HL-60/S4 (cell line): Measurements from ENCODE around the gene KCNC1.

Experiments used
- in situ Hi-C: fragments of 300-500 bp; cut with MboI; formaldehyde crosslinking; loops from 2 replicates; pipeline ENCODE4 v1.14.3; 2022; ENCODE audit warnings: low sequenced_read_pairs

Gene KCNC1

DNA sequence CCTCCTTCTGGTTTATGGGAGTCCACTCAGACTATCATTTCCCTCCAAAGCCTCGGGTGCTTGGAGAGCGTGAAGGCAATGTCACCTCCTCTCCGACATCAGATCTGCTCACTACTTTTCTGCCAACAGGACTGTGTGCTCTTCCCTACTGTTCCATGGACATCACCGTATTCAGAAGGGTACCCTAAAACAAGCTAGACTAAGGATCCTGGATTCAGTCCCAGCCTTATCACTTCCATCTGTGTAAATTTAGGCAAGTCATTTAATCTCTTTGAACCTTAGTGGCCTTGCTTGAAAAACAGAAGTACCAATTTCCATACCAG, 78.2 kb downstream of the KCNC1 start:
- in situ Hi-C loops: no loop called here

DNA sequence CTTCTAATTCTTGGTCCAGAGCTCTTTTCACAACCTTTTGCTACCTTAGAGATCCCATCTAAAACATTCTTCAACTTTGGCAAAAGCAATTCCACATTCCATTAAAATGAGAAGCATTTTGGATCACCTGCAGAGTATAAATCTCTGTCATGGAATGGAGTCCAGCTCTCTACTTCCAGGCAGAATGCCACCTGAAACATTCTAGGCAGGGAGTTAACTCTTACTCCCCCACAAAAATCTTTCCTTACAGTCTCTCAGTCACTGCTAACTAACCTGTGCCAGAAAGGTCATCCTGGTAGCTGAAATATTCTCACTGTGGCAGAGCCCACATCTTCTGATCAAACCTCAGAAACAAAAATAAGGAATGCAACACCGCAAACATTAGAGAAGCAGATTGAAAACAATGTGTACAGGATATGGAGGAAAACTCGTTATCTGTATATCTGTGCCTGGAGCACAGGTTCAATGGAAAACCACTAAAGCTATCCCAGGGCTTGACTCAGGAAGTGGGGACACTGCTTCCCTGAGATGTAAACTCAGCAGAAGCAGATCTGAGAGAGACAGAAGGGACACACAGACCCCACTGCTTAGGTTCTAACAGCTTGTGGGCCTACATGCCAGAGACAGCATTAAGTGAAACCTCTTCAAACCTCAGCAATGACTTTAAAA, 78.9 kb downstream of the KCNC1 start:
- in situ Hi-C loops: no loop called here

- in situ Hi-C loops: no loop called here
Measured at GRCh38 chr11:17814546-17814945, 80.0 kb downstream of the KCNC1 start.

GRCh38 chr11:17816232-17816931, 81.8 kb downstream of the KCNC1 start:
- in situ Hi-C loops: no loop called here

- in situ Hi-C loops: no loop called here
Measured at GRCh38 chr11:17821648-17822400, 87.2 kb downstream of the KCNC1 start.

- in situ Hi-C loops: no loop called here
Measured at GRCh38 chr11:17822401-17822781, 87.8 kb downstream of the KCNC1 start.

DNA sequence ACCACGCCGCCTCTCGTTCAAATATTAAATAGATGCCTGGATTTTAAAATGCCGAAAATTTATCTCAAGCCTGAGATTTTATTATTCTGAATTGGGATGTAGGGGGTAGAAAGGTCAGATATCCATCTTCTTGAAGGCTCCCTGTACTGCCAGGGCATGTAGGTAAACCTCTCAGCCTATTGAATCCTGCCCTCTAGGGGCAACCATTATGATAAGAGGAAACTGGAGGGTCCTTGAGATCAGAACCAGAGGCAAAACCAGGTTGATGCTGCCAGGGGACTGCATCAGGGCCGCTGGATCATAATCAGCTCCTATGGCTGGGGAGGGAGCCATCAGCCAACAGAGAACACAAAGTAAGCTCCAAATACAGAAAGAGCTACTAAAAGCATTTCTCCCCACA, 92.4 kb downstream of the KCNC1 start:
- in situ Hi-C loops: no loop called here

GRCh38 chr11:17828311-17828751, 93.8 kb downstream of the KCNC1 start:
- in situ Hi-C loops: no loop called here

DNA sequence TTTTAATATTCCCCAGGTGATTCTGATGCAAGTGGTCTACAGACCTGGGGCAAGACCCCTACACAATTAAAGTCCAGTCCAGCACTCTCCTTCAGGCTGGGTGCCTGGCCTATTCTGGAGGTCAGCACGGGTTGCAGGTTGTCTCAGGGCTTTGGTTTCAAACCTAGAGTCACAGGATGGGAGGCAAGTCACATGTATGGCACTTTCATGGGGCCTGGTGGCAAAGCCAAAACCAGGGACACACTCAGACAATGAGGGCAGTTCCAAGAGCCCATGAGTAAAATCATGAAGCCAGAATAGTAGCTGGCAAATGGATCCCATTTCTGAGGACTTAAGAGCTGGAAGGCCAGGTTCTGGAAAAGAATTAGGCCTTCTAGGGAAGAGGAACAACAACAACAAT, 96.6 kb downstream of the KCNC1 start:
- in situ Hi-C loops: no loop called here

DNA sequence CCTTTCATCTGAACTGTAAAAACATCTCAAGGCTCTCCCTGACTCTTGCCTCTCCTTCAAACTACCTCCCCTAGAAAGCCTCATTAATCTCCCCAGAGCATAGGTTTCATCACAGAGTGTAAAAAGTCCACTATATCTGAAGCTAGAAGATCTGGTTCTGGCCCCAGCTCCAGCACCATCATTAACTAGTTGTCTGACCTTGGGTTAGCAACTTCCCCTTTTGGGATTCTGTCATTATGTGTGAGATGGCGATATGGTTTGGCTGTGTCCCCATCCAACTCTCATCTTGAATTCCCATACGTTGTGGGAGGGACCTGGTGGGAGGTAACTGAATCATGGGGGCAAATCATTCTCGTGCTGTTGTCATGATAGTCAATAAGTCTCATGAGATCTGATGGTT, 97.3 kb downstream of the KCNC1 start:
- in situ Hi-C loops: no loop called here
